GM13977 (cell line): ENCODE data around the gene ACP1.

ENCODE experiments used
- DNase-seq: peaks from one replicate; pipeline ENCODE4 v3.0.0; 2012; ENCODE audit warnings: low spot score
- in situ Hi-C: fragments of 300-500 bp; cut with MboI; formaldehyde crosslinking; loops from one replicate; pipeline ENCODE4 v1.12.0; 2022; ENCODE audit warnings: low sequenced_read_pairs, low pct_unique_long_range_greater_than_20kb, mixed read lengths, inconsistent platforms; ENCODE audit not compliant: unreplicated experiment
- TF ChIP-seq, protein P1 (sequence below): IDR thresholded peaks from 2 replicates; pipeline ENCODE4 v1.5.1; 2012; ENCODE audit warnings: mild to moderate bottlenecking, control low read depth; ENCODE audit not compliant: insufficient read depth; ENCODE audit errors: extremely low read depth, missing control alignments

ACP1 gene

DNA sequence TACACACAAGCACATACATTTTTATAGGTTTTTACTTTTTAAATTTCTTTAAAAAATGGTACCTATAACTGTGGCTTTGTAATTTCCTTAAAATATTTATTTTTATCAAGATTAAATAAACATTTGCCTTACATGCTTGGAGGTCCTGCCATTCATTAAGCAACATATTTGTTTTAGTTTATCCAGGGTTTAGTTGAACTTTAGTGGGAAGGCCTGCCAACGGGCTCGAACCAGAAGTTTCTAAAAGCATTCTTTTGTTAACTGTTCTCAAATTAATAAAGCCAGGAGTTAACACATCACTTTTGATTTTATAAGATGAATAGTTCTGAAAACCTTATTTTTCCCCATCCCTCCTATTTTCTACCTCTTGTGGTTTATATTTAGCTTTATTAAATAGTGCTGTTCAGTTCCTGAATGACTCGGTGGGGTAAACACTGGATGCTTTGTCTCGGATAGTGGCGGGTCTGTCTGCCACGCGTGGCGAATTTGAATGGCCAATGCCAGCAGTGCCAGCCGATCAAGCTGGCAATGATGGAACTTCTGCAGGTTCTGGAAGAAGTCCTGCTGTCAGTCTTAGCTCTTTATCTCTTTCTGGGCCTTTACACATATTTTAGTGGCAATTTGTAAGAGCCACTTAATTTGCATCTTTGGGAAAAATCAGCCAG, 33.1 kb upstream of the ACP1 start:
- in situ Hi-C loops = no loop called here

DNA sequence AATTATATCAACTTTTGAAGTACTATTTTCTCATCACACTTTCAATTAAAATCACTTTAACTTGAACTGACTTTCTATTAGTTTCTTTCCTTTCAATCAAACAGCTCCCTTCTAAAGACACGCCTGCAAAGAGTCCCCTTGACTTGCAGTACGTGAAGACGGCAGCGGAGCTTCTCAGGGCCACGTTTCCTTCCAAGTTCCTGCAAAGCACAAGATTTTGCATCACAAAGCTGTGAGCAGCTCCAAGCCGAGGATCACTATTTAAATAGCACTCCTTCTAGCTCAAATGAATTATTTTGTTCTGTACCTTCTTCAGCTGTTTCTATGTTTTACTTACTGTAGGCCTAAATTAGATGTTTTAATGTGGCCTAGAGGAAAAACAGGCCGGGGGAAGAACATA, 31.7 kb upstream of the ACP1 start:
- DNase-seq = no peak
- TF ChIP-seq, protein P1, sequence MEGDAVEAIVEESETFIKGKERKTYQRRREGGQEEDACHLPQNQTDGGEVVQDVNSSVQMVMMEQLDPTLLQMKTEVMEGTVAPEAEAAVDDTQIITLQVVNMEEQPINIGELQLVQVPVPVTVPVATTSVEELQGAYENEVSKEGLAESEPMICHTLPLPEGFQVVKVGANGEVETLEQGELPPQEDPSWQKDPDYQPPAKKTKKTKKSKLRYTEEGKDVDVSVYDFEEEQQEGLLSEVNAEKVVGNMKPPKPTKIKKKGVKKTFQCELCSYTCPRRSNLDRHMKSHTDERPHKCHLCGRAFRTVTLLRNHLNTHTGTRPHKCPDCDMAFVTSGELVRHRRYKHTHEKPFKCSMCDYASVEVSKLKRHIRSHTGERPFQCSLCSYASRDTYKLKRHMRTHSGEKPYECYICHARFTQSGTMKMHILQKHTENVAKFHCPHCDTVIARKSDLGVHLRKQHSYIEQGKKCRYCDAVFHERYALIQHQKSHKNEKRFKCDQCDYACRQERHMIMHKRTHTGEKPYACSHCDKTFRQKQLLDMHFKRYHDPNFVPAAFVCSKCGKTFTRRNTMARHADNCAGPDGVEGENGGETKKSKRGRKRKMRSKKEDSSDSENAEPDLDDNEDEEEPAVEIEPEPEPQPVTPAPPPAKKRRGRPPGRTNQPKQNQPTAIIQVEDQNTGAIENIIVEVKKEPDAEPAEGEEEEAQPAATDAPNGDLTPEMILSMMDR = no peak
- in situ Hi-C loops = no loop called here

More for the DNA sequence above, 33.1 kb upstream of the ACP1 start:
- TF ChIP-seq, protein P1 = no peak
- no peak for DNase-seq

DNA sequence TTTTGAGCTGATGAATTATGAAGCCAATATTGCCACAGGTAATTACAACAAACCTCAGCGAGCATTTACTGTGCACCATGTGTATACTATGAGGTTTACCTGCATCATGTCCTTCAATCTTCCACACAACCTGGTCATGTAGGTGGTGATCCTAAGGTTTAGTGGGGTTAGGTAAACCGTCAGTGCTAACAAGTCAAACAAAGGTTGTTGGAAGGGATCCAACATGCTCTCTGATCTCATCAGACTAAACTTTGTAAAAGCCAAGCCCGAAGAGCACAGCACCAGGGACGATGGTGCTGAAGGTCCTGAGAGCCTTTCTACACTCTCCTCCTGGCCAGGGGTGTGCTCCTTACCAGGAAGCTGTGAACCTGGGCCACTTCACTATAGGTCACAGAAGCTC, 30.3 kb upstream of the ACP1 start:
- no peak for DNase-seq
- TF ChIP-seq, protein P1 = no peak
- in situ Hi-C loops = no loop called here

DNA sequence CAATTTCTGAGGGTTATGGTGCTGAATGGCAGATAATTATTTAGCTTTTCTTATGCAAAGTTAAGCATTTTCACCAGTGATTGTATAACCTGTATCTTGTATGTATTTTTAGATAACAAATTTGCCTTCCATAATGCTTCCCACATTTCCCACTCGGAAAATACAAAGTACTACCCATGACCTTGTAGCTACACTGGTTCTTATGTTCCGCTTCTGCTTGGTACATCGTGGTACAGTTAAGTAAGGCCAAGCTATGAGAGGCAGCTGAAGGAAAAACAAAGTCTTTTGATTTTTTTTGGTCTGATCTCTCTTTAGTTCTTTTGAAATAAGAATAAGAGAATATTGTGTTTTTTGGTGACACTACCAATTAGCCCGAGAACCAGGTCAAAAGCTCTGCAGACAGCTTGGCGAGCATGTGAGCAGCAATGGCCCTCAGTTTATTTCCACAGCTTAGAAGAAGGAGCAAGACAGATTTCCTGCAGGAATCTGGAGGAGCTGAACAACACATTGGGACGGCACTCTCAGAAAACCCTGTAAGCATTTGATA, 27.7 kb upstream of the ACP1 start:
- DNase-seq = no peak
- TF ChIP-seq, protein P1 = no peak
- in situ Hi-C loops = no loop called here

DNA sequence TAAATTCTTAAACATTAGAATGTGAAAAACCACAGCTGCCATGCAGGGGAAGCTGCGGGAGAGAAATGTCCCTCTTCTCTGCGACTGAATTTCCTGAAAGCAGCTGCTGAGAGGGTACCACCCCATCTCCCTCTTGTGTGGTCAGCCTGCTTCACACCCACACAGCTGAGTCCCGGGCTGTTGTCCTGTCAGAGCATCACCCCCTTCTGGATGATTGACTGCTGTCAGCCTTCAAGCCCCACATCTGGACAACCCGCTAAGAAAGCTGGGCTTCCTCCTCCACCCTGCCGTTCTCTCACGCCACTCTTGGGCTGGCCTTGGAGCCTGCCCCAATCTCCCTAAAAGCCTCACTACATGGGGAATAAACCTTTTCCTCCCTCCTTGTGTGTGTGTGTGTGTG, 26.9 kb upstream of the ACP1 start:
- no peak for DNase-seq
- in situ Hi-C loops = no loop called here
- TF ChIP-seq, protein P1 = no peak

DNA sequence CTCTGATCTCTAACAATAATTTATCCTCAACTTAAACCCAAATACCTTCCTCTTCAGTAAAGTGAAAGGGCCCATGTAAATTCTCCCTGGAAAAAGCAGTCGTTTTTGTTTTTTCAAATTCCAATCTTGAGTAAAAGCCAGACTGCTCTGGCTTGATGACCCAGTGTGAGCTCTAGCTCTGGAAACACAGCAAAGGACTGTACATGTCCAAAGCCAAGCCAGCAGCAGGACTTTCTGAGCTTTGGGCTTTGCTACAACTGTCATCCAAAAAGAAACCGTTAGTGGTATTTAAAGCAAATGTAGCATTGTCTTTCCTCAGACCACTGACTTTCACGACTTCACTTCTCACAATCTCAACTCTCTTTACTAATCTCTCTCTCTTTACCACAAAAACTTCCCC, 26.3 kb upstream of the ACP1 start:
- DNase-seq = no peak
- TF ChIP-seq, protein P1 = no peak
- in situ Hi-C loops = no loop called here
